SH-SY5Y (cell line): ENCODE results near the gene RBFOX1.

ENCODE experiments used
- GATA2 ChIP-seq: IDR thresholded peaks from 2 replicates; pipeline ENCODE4 v1.6.1; 2011; ENCODE audit warnings: mild to moderate bottlenecking, low read depth, low read length
- GATA3 ChIP-seq: IDR thresholded peaks from 2 replicates; pipeline ENCODE4 v1.6.1; 2011; ENCODE audit warnings: low read depth, mild to moderate bottlenecking, low read length, moderate library complexity

GRCh38 chr16:7470344-7470743, 137.7 kb downstream of the RBFOX1 start:
- TF ChIP-seq GATA2 (no peak), GATA3 (no peak)
